CD8-positive, alpha-beta memory T cell (primary cell): ENCODE data around the gene KLHL29. TPM values are rescaled to one million over a fixed set of nuclear protein-coding genes. Genes with fewer than 3 reads are reported as not detected.

Experiments used
- CTCF ChIA-PET: fragments of 350-600 bp; sonication (Branson Sonifier 250); formaldehyde crosslinking; loops from one replicate; lab custom pipeline; 2021; ENCODE audit warnings: antibody characterized with exemption; lab: Charles Lee
- POLR2A ChIA-PET: fragments of 350-600 bp; sonication (Branson Sonifier 250); formaldehyde crosslinking; loops from one replicate; lab custom pipeline; 2021; ENCODE audit warnings: antibody characterized with exemption; lab: Charles Lee
- DNase-seq, 5 donors: peaks; one replicate each; pipeline versions ENCODE4 v3.0.0 to v3.0.0-alpha.2; 2020 to 2022; ENCODE audit warnings: mixed read lengths in 1 of 5
- H3K27ac ChIP-seq: one replicate; pipeline ENCODE4 v1.7.0; 2013; ENCODE audit warnings: low read depth, mild to moderate bottlenecking, low read length, moderate library complexity
- H3K27me3 ChIP-seq: 2 replicates; pipeline ENCODE4 v1.7.0; 2013; ENCODE audit warnings: low read length, mild to moderate bottlenecking; ENCODE audit not compliant: insufficient read depth, poor library complexity, severe bottlenecking
- H3K36me3 ChIP-seq: 2 replicates; pipeline ENCODE4 v1.7.0; 2013; ENCODE audit warnings: mild to moderate bottlenecking, low read length, moderate library complexity; ENCODE audit not compliant: insufficient read depth
- H3K4me1 ChIP-seq: 2 replicates; pipeline ENCODE4 v1.7.0; 2013; ENCODE audit warnings: mild to moderate bottlenecking, low read length, moderate library complexity; ENCODE audit not compliant: insufficient read depth
- H3K4me3 ChIP-seq: 2 replicates; pipeline ENCODE4 v1.7.0; 2013; ENCODE audit warnings: mild to moderate bottlenecking, low read length
- H3K9me3 ChIP-seq: 2 replicates; pipeline ENCODE4 v1.7.0; 2013; ENCODE audit warnings: mild to moderate bottlenecking, low read length
- H3K27ac Mint-ChIP-seq, 8 donors: one replicate each; pipeline ENCODE4 v1.8.0; 2020 to 2021; ENCODE audit warnings: mixed read lengths in 8 of 8, mild to moderate bottlenecking in 6 of 8, inconsistent platforms in 3 of 8, moderate library complexity in 3 of 8
- H3K27me3 Mint-ChIP-seq, 2 donors: one replicate each; pipeline ENCODE4 v1.8.0; 2020 to 2021; ENCODE audit warnings: mixed read lengths in 2 of 2, mild to moderate bottlenecking in 1 of 2, moderate library complexity in 1 of 2
- H3K36me3 Mint-ChIP-seq, 3 donors: one replicate each; pipeline ENCODE4 v1.8.0; 2020 to 2021; ENCODE audit warnings: mixed read lengths in 3 of 3, inconsistent platforms in 1 of 3, mild to moderate bottlenecking in 1 of 3
- H3K4me1 Mint-ChIP-seq, 3 donors: one replicate each; pipeline ENCODE4 v1.8.0; 2020 to 2021; ENCODE audit warnings: mixed read lengths in 3 of 3, inconsistent platforms in 1 of 3, mild to moderate bottlenecking in 1 of 3
- H3K4me3 Mint-ChIP-seq, 7 donors: one replicate each; pipeline ENCODE4 v1.8.0; 2020 to 2021; ENCODE audit warnings: mixed read lengths in 7 of 7, mild to moderate bottlenecking in 6 of 7, moderate library complexity in 4 of 7, inconsistent platforms in 2 of 7
- H3K9me3 Mint-ChIP-seq, 5 donors: one replicate each; pipeline ENCODE4 v1.8.0; 2020 to 2022; ENCODE audit warnings: mixed read lengths in 5 of 5, mild to moderate bottlenecking in 3 of 5, moderate library complexity in 2 of 5, inconsistent platforms in 1 of 5
- polyA plus RNA-seq: library from polyadenylated mRNA; unstranded; fragments of 300-500 nt; fragmentation: Illumina TruSeq; gene quantifications from one replicate; pipeline ENCODE4 v1.2.3, GENCODE V29; 2021
- total RNA-seq, 2 experiments: library from RNA; stranded (reverse); gene quantifications; one replicate each; pipeline ENCODE4 v1.2.3, GENCODE V29; 2021

Gene KLHL29
- total and polyA plus RNA-seq, 3 experiments from 2014 or later: 0.11 to 0.21 (median 0.13) TPM

DNA sequence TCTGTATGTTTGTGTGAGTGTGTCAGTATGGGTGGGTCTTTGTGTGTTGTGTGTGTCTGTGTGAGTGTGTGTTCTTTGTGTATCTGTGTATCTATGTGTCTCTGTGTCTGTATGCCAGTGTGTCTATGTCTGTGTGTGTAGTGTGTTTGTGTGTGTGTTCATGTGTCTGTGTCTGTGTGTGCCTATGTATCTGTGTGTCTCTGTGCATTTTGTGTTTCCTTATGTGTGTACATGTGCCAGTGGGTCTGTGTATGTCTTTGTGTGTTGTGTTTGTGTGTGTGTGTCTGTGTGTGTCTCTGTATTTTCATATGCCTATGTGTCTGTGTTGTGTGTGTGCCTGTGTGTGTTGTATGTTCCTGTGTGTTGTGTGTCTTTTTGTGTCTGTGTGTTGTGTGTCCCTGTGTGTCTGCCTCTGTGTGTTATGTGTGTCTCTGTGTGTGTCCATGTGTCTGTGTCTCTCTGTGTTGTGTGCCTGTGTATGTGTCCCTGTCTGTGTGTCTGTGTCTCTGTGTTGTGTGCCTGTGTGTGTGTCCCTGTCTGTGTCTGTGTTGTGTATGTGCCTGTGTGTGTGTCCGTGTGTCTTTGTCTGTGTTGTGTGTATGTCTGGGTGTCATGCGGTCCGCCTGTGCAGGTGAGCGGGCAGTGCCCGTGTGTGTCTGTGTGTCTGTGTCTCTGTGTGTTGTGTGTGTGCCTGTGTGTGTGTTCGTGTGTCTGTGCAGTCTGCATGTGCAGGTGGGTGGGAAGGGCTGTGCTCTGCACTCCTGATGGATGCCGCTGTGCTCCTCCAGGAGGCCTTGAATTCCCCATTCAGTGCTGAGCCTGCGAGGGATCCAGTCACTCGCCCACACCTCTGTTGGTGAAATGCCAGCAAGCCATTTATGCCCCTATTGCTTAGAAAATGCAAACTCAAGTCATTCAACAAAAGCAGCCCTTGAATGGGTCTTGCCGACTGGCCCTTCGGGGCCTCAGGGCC is 37.4 kb downstream of the KLHL29 start:
- Mint-ChIP-seq H3K27ac (no peak overlapping the region), H3K27me3 (peaks cover 5% of the 10 kb centered on the region in 2 donors), H3K36me3 (no peaks in the 10 kb centered on the region), H3K9me3 (no peaks in the 10 kb centered on the region), H3K4me3 (no peak overlapping the region), H3K4me1 (no peaks in the 10 kb centered on the region)
- Histone ChIP-seq H3K36me3 (no peaks in the 10 kb centered on the region), H3K27me3 (no peaks in the 10 kb centered on the region), H3K27ac (no peak overlapping the region), H3K4me1 (no peaks in the 10 kb centered on the region), H3K4me3 (no peak overlapping the region), H3K9me3 (no peaks in the 10 kb centered on the region)
- ChIA-PET CTCF (no interaction called here), POLR2A (no interaction called here)
- DNase-seq: no peak

DNA sequence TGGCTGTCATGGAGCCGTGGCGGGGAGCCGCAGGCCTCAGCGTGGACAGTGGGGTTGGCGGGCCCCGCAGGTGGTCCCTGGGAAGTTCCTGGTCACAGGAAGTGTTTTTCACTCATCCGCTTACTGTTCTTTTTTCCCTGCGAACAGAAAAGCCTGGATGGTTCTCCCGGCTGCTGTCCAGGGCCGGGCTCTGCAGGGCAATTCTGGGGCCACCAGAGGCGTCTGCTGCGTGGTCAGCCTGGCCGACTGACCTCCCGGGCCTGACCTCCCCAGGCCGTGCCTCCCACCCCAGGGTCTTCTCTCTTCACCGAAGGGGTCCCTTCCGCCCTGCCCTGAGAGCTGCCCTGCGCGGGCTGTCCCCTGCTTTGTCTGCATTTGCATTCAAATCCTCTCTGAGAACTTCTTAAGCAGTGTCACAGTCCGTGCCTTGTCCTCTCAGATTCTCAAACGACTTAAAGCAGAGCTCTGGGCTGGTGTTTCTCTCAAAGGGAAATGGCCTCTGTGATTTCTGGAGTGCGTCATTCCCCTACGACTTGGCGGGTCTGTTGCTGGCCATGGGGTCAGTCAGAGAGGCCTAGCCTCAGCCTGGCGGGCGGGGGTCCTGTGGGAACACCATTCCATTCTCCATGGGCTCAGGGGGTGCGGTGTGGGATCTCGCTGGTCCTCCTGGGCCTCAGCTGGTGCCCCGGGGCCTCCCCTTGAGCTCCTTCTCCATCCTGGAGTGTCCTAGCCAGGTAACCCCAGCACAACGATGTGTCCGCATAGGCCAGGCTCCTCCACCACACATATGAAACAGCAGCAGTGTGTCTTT is 38.3 kb downstream of the KLHL29 start:
- H3K36me3 Mint-ChIP-seq: no peaks in the 10 kb centered on the region
- H3K27me3 Mint-ChIP-seq: peaks cover 5 to 8% of the 10 kb centered on the region in 2 donors
- ChIA-PET POLR2A (no interaction called here), CTCF (no interaction called here)
- no peak for DNase-seq
- Histone ChIP-seq H3K9me3 (no peaks in the 10 kb centered on the region), H3K27me3 (no peaks in the 10 kb centered on the region), H3K4me3 (no peak overlapping the region), H3K4me1 (no peaks in the 10 kb centered on the region), H3K36me3 (no peaks in the 10 kb centered on the region), H3K27ac (no peak overlapping the region)
- no peak overlapping the region for H3K27ac Mint-ChIP-seq
- no peaks in the 10 kb centered on the region for H3K4me1 Mint-ChIP-seq
- H3K4me3 Mint-ChIP-seq: no peak overlapping the region
- H3K9me3 Mint-ChIP-seq: no peaks in the 10 kb centered on the region

DNA sequence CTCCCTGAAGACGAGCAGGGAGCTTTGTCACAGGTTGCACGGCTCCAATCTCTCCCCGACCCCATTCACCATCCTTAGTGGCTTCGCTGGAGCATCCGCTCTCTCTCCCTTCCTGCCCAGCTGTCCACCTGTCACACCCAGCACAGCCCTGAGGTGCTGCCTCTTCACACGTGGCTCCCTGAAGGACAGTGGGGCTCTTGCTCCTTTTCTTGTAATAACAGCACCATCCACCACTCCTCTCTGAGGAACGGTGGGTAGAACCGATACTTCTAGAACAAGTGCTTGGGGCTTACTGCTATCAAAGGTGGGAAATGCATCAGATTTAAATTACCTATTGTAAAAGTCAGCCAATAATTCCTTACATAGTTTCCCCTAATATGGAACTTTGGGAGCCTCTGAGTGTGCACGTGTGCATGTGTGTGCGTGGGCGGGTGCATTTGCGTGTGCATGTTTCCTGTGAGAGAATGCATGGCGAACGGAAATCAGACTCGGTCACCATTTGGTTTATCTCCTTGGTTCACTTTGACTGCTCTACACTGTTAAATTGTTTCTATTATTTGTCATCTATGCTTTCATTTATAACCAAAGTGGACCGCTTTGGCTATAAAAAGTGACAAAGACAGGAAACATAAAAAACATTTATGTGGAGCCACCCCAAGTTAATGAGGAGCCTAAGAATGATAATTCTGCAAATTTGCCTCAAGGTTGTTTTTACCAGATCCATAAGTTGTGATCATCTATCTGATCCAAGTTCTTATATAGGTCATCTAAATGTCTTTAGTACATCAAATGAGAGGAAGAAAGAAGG is 39.1 kb downstream of the KLHL29 start:
- no peak overlapping the region for H3K27ac Mint-ChIP-seq
- CTCF ChIA-PET: no interaction called here

DNA sequence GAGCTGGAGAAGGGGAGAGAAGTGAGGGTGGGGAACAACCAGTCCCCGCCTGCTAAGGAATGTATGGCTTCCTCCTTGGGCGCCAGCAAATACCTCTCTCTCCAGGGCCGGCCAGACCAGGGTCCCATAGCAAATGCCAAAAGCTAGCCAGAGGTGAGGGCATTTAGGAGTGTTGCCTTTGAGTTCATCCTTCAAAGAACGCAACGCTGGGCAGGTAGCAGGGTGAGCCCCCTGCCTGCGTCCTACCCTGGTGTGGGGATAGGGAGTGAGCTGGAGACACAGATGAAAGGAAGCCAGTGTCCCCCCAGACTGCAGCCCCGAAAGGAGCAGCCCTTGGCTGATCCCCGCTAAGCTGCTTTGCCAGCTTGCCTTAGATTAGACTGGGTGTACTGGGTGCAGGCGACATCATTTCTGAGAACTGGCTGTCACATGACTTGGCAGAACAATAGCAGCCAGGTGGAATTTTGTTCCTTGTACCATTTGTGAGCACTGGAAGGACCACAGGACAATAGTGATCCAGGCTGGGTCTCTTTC is 40.4 kb downstream of the KLHL29 start:
- ChIA-PET POLR2A (no interaction called here), CTCF (no interaction called here)
- no peak overlapping the region for H3K27ac Mint-ChIP-seq
- no peaks in the 10 kb centered on the region for H3K9me3 Mint-ChIP-seq
- Histone ChIP-seq H3K27ac (no peak overlapping the region), H3K36me3 (no peaks in the 10 kb centered on the region), H3K9me3 (no peaks in the 10 kb centered on the region), H3K4me3 (no peak overlapping the region), H3K27me3 (no peaks in the 10 kb centered on the region), H3K4me1 (no peaks in the 10 kb centered on the region)
- DNase-seq: no peak
- peaks cover 5 to 17% of the 10 kb centered on the region in 2 donors for H3K27me3 Mint-ChIP-seq
- no peaks in the 10 kb centered on the region for H3K36me3 Mint-ChIP-seq
- no peaks in the 10 kb centered on the region for H3K4me1 Mint-ChIP-seq
- no peak overlapping the region for H3K4me3 Mint-ChIP-seq

More for the DNA sequence above, 39.1 kb downstream of the KLHL29 start:
- Histone ChIP-seq H3K4me1 (no peaks in the 10 kb centered on the region), H3K9me3 (no peaks in the 10 kb centered on the region), H3K27ac (no peak overlapping the region), H3K4me3 (no peak overlapping the region), H3K27me3 (no peaks in the 10 kb centered on the region), H3K36me3 (no peaks in the 10 kb centered on the region)
- Mint-ChIP-seq H3K9me3 (no peaks in the 10 kb centered on the region), H3K36me3 (no peaks in the 10 kb centered on the region), H3K4me1 (no peaks in the 10 kb centered on the region), H3K4me3 (no peak overlapping the region), H3K27me3 (peaks cover 8 to 11% of the 10 kb centered on the region in 2 donors)
- no peak for DNase-seq
- POLR2A ChIA-PET: no interaction called here

DNA sequence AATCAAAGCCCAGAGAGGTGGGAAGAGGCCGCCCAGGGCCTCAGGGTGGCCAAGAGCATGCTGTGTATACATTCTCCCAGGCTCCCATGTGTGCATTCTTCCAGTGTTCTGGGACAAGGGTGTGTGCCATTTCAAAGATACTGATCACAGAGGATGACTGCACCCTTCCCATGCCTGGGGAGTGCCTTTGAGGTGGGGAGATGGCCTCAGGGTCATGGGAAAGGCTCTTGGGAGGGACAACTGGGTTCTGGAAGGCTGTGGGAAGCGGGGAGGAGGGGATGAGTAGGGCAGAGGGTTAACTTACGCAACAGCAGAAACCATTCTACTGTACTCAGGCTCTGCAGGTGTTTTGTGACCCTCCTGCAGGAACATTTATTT is 40.9 kb downstream of the KLHL29 start:
- Mint-ChIP-seq H3K27ac (no peak overlapping the region), H3K9me3 (no peaks in the 10 kb centered on the region), H3K27me3 (peaks cover 5 to 20% of the 10 kb centered on the region in 2 donors), H3K36me3 (no peaks in the 10 kb centered on the region), H3K4me3 (no peak overlapping the region), H3K4me1 (no peaks in the 10 kb centered on the region)
- Histone ChIP-seq H3K27me3 (no peaks in the 10 kb centered on the region), H3K27ac (no peak overlapping the region), H3K9me3 (no peaks in the 10 kb centered on the region), H3K4me3 (no peak overlapping the region), H3K36me3 (no peaks in the 10 kb centered on the region), H3K4me1 (no peaks in the 10 kb centered on the region)
- CTCF ChIA-PET: no interaction called here
- POLR2A ChIA-PET: no interaction called here
- no peak for DNase-seq

DNA sequence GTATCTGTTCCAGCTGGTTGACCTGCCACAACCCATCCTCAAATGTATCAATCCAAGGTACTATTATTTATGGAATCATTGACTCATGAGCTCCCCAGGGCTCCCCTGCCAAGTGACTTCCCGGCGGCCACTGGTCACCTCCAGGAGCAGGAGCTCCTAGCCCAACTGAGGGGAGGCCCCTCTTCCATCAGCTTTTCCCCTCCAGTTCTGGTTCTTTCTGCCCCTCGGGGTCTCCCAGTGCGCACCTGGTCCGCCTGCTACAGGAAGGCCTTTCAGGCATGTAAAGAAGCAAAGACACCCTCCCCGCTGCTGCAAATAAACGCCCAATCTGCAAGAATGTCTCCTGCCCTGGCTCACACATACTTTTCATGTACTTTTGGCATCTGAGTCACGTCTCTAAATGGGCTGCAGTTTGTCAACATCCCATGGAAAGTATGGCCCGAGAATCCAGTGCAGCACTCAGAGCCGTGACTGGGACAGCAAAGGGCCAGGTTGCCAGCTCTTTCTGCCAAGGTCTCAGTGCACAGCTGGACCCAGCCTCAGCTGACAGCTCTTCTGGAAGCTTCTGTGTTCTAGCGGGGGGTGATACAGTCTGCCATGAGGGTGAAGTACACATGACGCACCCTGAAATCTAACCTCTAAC is 41.4 kb downstream of the KLHL29 start:
- Histone ChIP-seq H3K4me3 (no peak overlapping the region), H3K36me3 (no peaks in the 10 kb centered on the region), H3K4me1 (no peaks in the 10 kb centered on the region), H3K27ac (no peak overlapping the region), H3K9me3 (no peaks in the 10 kb centered on the region), H3K27me3 (no peaks in the 10 kb centered on the region)
- H3K9me3 Mint-ChIP-seq: no peaks in the 10 kb centered on the region
- H3K27me3 Mint-ChIP-seq: peaks cover 5 to 20% of the 10 kb centered on the region in 2 donors
- H3K4me3 Mint-ChIP-seq: no peak overlapping the region
- ChIA-PET POLR2A (no interaction called here), CTCF (no interaction called here)
- DNase-seq: no peak
- H3K36me3 Mint-ChIP-seq: no peaks in the 10 kb centered on the region
- no peak overlapping the region for H3K27ac Mint-ChIP-seq
- no peaks in the 10 kb centered on the region for H3K4me1 Mint-ChIP-seq

DNA sequence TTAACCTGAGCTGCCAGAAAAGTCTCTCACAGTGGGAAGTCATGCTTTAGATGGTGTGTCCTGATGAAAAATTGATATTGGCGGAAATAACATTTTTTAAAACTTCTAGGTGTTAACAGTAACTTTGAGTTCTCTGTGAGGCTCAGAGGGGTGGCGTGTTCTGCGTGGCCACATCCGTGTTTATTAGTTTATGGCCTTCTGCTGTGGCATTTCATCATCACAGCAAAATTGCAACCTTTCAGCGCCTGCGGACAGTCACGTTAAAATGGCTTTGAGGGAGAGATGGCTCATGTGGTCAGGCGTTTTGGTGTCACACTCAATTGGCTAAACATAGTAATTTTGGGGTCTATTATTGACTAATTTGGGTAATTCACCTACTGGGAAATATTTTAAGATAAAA is 42.4 kb downstream of the KLHL29 start:
- CTCF ChIA-PET: no interaction called here

More for the DNA sequence above, 42.4 kb downstream of the KLHL29 start:
- POLR2A ChIA-PET: no interaction called here
- Mint-ChIP-seq H3K36me3 (no peaks in the 10 kb centered on the region), H3K9me3 (no peaks in the 10 kb centered on the region), H3K4me1 (no peaks in the 10 kb centered on the region), H3K4me3 (no peak overlapping the region), H3K27ac (no peak overlapping the region), H3K27me3 (peaks cover 5 to 24% of the 10 kb centered on the region in 2 donors)
- Histone ChIP-seq H3K27ac (no peak overlapping the region), H3K9me3 (no peaks in the 10 kb centered on the region), H3K4me3 (no peak overlapping the region), H3K36me3 (no peaks in the 10 kb centered on the region), H3K4me1 (no peaks in the 10 kb centered on the region), H3K27me3 (no peaks in the 10 kb centered on the region)
- DNase-seq: no peak
